Medulla oblongata (tissue), 1 donor: ENCODE measurements around the gene ZNF778.
"Not testable (repeated sequence)": the region's sequence is repeated elsewhere in the genome, so short reads cannot be mapped to it uniquely, and the experiment has no call there.

Source experiments
- DNase-seq: peaks from one replicate; pipeline ENCODE4 v3.0.0-alpha.2; 2015; ENCODE audit errors: extremely low spot score

The ZNF778 gene

GRCh38 chr16:89256651-89257254 lies 39.2 kb downstream of the ZNF778 start:
- DNase-seq, result peak; percentile 46

DNA sequence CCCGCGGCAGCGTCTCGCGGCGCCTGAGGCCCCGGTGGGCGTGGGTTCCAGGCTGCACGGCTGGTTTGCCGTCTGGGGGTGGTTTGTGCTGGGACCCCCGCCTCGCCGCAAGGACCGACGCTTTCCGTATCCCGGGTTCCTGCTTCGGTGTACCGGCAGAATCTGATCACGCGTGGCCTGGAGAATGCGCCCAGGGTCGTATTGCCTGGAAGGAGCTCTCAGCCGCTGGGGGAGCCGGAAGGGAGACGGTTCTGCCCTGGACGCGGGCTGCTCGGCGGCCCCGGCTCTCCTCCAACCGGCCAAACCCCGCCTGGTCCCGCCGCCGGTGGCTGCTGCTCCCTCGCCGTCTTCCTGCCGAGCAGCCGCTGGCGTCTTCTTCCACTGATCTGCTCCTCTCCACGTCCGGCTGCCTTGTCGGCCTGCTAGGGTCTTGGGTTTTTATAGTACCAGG lies 39.8 kb downstream of the ZNF778 start:
- no peak for DNase-seq

DNA sequence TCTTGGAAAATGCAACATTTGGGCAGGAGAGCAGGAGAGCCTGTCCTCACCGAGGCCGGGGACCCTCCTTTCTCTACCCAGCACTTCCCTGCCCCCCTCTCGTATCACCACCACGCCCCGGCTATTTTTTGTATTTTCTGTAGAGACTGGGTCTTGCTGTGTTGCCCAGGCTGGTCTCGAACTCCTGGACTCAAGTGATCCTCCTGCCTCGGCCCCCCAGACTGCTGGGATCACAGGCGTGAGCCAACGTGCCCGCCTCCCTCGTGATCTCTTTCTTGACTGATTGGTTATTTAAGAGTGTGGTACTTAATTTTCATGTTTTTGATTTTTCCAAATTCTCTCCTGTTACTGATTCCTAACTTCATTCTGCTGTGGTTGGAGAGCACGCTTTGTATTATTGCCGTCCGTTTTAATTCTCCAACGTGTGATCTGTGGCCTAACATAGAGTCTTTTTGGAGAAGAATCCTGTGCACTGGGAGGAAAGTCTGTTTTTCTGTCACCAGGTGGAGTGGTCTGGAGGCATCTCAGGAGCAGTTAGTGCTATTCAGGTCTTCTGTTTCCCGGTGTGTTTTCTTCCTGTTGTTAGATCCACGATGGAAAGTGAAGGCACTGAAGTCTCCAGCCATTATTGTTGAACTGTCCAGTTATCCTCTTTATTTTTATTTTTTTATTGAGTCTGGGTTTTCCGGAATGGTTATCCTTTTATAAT lies 40.4 kb downstream of the ZNF778 start:
- no peak for DNase-seq

GRCh38 chr16:89259901-89260300 lies 42.4 kb downstream of the ZNF778 start:
- DNase-seq, result not testable (repeated sequence)

DNA sequence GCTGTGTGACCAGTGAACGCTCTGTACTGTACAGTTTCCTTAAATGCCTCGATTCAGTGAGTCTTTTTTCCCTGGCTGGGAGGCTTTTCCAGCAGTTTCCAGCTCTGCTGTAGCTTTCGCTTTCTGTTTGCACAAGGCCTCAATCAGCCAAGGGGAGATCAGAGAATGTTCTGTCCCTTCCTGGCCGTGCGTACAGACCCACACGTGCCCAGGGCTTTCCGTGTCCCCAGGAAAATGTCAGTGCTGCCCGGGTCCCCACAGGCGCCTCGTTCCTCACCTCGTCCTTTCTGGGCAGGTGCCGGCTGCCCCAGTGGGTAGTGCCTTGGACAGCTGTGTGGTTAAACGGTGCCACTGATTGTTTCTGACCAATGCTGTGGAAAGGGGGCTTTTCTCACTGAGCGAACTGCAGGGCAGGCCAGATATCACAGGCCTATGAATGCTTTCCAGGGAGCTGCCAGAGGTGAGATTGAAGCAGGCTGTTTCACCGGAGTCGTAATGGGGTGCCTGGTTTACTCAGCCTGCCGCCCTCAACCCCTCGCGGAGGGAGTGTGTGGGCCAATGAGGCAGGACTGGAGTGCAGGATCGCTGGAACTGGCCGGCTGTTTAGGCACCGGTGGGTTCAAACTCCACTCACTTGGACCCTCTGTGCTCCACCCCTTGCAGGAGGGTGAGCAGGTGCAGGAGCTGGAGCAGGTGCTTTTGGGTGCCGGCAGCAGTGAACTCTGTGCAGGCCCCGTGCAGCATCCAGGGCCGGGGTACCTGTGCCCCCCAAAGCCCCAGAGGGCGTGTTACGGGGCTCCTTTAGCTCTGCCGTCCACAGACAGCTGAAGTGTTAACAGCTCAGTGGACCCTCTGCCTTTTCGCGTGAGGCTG lies 44.4 kb downstream of the ZNF778 start:
- DNase-seq, result peak; percentile 75

DNA sequence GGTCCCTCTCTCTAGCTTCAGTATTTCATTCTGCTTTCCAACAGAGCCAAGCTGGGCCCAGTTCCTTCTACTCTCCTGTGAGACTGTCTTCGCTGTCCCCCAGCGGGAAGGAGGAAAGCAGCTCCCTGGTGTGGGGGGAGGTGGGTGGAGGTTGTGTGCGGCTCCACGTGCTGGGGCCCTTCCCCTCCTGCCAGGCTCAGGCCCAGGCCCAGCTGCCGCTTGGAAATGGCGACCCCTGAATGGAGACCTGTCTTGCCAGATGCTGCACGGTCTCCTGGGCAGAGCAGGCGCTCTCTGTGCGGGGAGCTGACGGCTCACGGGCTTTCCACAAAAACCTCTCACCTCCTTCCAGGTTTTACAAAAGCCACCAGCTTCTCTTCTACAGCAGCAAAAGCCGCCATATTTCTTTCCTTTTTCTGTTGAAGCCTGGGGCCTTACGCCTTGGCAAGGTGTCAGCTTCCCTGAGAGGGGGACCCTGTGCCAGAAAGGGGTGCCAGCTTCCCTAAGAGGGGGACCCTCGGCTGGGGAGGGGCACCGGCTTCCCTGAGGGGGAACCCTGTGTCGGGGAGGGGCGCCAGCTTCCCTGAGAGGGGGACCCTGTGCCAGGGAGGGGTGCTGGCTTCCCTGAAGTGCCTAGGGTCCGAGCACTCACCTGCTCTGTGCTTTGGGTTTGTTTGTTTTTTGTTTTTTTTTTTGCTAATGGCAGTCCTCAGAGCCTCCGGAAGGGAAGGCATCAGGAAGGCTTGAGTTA lies 47.5 kb downstream of the ZNF778 start:
- DNase-seq, result no peak

- DNase-seq, result no peak
Measured at GRCh38 chr16:89265647-89266046, 48.1 kb downstream of the ZNF778 start.

DNA sequence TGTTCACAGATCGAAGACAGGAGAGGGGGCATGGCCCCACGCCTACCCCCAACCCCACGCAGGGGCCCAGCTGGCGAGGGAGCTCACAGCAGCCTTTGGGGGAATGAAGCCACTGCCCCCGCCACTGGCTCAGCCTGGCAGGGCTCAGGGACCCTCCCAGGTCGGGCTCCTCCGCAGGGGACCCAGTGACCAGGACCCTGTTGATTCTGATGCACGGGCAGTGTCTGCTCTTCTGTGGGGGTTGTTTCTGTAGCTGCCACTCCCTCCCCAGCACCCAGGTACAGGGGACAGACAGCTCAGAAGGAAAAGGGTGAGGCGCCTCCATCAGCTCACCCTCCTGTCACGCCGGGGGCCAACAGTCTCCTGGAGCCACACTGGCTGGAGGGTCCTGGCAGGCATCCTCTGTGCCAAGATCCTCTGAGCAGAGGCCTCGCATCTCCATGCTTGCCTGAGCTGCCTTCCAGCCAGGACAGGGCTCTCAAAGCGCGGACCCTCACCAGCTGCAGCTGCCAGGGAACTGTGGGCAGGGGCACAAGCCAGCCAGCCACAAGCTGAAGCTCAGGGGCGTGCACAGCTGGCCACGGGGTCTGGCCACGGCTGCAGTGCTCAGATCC lies 49.1 kb downstream of the ZNF778 start:
- no peak for DNase-seq

DNA sequence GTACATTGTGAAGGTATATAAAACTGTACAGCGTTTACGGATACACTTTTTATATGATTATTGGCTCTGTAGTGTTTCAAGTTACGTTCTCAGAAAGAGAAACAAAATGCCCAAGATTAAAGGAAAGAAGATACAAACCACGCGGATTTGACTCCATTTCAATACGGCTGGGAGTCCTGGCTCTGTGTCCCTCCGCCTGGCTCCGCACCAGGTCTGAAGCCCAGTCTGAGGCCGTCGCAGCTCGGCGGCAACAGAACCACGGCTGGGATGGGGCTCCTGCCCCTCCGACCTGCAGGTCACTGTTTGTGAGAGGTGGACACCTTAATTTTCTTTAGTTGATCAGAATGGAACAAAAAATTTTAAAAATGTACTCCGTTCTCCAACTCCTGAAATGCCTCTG lies 50.2 kb downstream of the ZNF778 start:
- not testable (repeated sequence) for DNase-seq

DNA sequence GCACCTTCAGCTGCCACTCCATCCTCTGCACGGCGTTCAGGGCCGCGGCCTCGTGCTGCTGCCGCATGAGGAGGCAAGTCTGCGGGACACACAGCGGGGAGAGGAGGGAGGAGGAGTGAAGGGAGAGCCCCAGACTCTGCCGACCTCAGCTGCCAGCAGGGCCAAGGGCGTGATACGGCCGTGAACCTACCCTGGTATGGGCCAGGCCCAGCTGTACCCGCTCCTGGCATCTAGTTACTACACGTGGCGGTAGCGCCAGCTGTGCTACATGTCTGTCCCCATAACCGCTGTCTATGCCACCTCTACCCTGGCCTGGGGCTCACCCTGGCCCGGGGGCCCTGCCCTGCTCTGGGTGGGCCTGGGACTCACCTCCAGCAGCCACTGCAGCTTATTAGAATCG lies 51.1 kb downstream of the ZNF778 start:
- DNase-seq, result no peak

DNA sequence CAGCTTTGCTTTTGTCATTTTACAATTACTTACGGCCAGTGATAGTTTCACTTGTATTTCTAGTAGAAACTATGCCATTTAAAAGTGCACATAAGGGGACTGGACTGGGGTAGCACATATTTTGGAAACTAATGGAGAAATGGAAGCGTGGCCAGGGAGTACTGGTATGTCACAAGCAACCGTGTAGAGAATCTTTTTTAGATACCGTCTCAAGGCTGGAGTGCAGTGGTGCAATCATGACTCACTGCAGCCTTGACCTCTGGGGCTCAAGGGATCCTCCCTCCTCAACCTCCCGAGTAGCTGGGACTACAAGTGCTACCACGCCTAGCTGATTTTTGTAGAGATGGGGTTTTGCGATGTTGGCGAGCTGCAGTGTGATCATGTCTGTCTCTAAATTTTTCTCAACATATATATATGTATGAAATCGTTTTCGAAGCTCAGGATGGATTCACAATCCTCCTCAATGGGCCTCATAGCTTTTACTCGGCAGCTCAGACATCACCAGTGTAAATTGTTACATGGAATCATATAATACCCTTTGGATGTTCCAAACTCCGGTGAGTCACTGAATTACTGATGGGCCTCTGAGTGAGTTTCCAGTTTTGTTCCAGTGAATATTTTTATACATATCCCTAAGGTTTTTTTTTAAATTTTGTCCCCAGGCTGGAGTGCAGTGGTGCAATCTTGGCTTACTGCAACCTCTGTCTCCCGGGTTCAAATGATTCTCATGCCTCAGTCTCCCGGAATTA lies 51.7 kb downstream of the ZNF778 start:
- DNase-seq, result no peak

DNA sequence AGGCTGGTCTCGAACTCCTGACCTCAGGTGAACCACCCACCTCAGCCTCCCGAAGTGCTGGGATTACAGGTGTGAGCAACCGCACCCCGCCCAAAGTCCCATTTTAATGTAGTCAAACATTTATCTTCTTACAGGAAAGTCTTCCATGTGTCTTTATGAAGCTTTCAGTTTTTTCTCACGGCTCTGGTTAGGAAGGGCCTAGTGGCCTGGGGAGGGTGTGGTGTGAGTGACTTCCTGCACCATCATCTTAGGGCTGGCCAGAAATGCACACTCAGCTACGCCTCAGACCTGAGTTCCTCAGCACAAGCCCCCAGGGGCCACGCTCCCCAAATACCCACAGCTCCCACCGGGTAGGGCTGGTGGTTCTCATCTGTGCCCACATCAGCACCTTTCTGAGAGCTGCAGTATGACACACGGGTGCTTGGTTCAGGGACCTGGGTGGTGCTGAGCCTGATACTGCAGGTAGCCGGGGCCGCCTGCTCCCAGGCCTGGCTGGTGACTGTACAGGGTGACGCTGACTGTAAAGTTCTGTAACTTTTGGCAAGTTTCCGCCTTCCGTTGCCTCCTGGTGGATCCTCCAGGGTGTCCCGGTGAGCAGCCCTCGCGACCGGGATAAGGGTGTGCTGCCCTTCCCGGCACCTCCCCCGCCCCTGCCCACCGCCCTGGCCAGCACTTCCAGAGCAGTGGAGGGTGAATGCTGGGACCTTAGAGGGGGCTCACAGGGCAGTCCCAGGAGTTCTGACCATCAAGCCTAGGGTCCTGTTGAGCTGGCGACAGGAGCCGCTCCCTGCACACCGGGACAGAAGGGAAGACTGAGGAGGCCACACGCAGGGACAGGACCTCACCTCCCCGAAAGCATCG lies 52.5 kb downstream of the ZNF778 start:
- DNase-seq, result no peak

DNA sequence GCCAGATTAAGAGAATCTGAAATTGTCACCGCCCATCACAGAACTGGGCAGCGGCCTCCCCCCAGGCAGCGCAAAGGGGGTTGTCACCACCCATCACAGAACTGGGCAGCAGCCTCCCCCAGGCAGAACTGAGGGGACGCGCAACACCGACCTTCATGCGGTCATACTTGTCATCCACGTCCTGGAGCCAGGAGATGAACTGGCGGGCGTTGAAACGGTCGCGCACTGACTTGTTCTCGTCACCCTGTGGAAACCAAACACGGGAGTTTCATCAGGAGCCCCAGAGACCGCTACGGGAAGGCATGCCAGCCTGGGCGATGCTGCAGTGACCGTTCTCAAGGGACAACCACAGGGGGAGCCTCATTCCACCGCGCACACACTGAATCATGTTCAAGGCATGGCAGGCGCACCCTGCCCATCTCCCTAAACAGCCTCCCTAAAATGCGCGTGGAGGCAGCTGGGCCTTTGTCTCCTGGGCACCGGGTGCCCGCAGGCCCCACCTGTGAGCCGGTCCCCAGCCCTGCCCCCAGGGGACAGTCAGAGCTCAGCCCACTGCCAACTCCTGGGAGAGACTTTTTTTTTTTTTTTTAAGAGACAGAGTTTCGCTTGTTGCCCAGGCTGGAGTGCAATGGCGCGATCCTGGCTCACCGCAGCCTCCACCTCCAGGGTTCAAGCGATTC lies 53.3 kb downstream of the ZNF778 start:
- DNase-seq, result no peak

DNA sequence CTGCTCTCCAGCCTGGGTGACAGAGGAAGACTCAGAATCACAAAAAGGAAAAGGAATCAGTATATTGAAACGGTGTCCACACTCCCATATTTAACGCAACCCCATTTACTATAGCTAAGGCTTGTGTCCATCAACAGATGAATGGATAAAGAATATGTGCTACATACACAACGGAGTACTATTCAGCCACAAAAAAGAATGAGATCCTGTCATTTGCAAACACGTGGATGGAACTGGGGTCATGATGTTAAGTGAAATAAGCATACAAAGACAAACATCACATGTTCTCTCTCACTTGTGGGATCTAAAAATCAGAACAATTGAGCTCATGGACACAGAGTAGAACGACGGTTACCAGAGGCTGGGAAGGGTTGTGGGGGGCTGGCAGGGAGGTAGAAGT lies 55.1 kb downstream of the ZNF778 start:
- no peak for DNase-seq

DNA sequence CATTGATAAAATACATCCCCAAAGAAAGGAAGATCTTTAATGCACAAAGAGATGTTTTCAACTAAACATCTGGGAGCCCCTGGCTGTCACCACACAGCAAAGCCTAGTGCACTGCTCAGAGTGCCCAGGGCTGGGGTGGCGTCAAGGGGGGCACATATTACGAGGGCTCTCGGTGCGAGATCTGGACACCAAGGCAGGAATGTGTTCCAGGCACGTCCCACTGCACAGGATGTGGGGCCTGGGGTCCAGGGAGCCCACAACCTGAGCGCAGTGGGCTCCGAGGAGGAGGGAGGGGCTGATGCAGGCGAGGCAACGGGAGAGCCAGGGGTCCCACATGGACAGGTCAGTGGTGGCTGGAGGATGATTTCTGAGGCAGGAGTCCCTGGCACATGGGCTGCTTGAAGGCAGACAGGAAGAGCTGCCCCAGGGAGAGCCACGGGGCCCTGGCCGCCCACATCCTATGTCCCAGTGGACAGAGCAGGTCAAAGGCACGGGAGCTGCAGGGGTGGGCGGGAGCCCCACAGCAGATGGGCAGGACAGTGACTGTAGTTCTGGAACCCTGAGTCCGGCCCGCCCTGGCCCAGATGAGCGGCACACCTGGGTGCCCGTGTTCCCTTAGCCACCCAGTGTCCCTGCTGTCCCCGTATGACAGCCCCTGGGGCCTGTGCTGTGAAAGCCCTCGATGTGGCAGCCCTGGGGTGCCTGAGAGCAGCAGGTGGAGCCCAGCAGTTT lies 56.4 kb downstream of the ZNF778 start:
- no peak for DNase-seq

DNA sequence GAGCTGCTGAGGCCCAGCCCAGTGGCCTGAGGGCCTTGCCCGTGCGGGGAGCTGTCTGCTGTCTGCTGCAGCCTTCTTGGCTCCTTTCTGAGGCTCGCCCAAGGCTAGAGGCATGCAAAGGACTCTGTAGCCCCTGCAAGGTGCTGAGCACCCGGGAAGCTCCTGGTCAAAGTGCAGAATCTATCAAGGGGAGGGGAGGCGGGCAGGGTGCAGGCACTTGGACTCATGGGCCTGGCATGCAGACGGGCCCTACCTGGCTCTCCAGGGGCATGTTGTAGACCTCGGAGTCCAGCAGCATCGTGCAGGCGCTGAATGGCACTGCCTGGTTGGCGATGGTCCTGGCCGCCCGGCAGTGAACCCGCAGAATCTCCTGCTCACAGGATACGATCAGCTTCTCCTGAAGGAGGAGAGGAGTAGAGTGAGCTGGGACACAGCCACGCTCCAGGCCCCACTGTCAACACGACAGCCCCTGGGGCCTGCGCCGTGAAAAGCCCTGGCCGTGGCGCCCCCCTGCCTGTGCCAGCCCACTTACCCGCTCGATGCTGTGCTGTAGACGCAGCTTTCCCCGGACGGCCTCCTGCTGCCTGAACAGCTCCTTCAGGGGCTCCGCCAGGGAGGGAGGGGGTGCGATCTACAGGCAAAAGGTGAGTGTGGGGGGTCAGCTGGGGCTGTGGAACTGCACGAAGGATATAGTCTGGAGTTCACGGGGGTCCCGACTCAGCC lies 57.2 kb downstream of the ZNF778 start:
- no peak for DNase-seq

GRCh38 chr16:89275284-89275584 lies 57.7 kb downstream of the ZNF778 start:
- DNase-seq, result no peak
